GM10847 (cell line): ENCODE data around the gene DLD.

Source experiments
- POLR2A ChIP-seq: IDR thresholded peaks from 2 replicates; pipeline ENCODE4 v1.6.1; 2011; ENCODE audit not compliant: insufficient read length; ENCODE audit errors: extremely low read depth

Gene DLD

GRCh38 chr7:107964510-107964909, 73.5 kb downstream of the DLD start:
- no peak for TF ChIP-seq POLR2A

GRCh38 chr7:107966711-107967110, 75.7 kb downstream of the DLD start:
- no peak for TF ChIP-seq POLR2A

- TF ChIP-seq POLR2A, result no peak
Measured at GRCh38 chr7:107967420-107967819, 76.4 kb downstream of the DLD start.

DNA sequence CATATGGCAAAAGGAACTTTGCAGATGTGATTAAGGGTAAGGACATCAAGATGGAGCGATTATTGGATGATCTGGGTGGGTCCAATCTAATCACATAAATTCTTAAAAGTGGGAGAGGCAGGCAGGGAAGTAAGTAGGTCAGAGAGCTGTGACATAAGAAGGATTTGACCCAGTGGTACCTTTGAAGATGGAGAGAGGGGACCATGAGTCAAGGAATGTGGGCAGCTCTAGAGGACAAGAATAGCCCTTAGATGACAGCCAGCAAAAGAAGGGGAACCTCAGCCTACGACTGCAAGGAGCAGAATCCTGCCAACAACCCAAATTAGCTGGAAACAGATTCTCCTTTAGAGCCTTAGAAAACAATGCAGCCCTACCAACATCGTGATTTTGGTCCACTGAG, 77.5 kb downstream of the DLD start:
- TF ChIP-seq POLR2A, result no peak

- TF ChIP-seq POLR2A, result no peak
Measured at GRCh38 chr7:107969856-107970255, 78.9 kb downstream of the DLD start.
